ENCODE data around the gene RNF8. TPM values are rescaled to one million over a fixed set of nuclear protein-coding genes. Genes with fewer than 3 reads are reported as not detected.
A peak's percentile ranks its signal among the peaks of the same experiment; 100 is the strongest.

Gene RNF8
- total and polyA plus RNA-seq, 2 of the 4 experiments (the other 2 are of a cell fraction) = 16.5 to 17.9 TPM

DNA sequence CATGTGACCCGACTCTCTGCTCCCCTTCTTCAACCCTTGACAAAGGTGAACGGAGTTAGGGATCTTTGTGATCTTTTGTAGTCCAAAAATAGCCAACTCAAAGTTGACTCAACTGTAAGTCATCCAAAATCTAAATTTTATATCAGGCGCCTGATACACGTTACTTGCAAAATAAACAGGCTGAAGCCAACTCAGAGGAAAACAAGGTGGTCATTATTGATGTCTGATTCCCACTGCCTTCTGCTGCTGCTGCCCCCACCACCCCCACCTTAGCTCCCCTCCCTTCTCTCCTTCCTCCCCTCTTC is 13.2 kb upstream of the RNF8 start:
- DNase-seq (peak; percentile 57), ATAC-seq (ENCODE audit: low read depth) (peak; percentile 59; the same call in 1 of the 2 replicates)
- no peak overlapping the region for H3K23ac ChIP-seq (ENCODE audit: low read depth, low read length)
- CTCF ChIA-PET = interaction anchor here (0.6 kb wide), 2 partner anchors 14 to 352 kb away, joined by 3 read pairs; no protein-coding TSS in a partner anchor
- in situ Hi-C loops (cut with MboI; ENCODE audit: low sequenced_read_pairs) (no loop called here), dilution Hi-C loops (cut with HindIII; ENCODE audit: low sequenced_read_pairs, unreplicated experiment) (no loop called here), intact Hi-C loops (cut with micrococcal nuclease) (no loop called here)
- H3K9me3 ChIP-seq (ENCODE audit: control insufficient read depth, insufficient read depth, low read length) = no peaks in the 10 kb centered on the region
- H3K79me1 ChIP-seq (ENCODE audit: low read depth in 1 of 2, low read length in 2 of 2) = no peaks in the 10 kb centered on the region
- H4K8ac ChIP-seq (ENCODE audit: low read depth in 2 of 2, low read length in 2 of 2) = no peak overlapping the region
- H3K4me3 ChIP-seq (ENCODE audit: insufficient read depth, low read depth, low read length) = no peak overlapping the region
- H3K9ac ChIP-seq (ENCODE audit: low read depth, low read length) = no peak overlapping the region
- no peak overlapping the region for H3K18ac ChIP-seq (ENCODE audit: low read depth, low read length)
- peak overlapping the region; percentile 75; the same call in 1 of the 2 replicates for H2BK120ac ChIP-seq (ENCODE audit: low read depth, low read length)
- H3K27ac ChIP-seq (ENCODE audit: insufficient read depth, low read length) = no peak overlapping the region
- no peak for TF ChIP-seq MAZ (IDR thresholded peaks at IDR 0.05; ENCODE audit: borderline replicate concordance, low read depth, low read length)
- TF ChIP-seq RAD21 (IDR thresholded peaks at IDR 0.05; ENCODE audit: low read length) = no peak
- TF ChIP-seq, protein P1, sequence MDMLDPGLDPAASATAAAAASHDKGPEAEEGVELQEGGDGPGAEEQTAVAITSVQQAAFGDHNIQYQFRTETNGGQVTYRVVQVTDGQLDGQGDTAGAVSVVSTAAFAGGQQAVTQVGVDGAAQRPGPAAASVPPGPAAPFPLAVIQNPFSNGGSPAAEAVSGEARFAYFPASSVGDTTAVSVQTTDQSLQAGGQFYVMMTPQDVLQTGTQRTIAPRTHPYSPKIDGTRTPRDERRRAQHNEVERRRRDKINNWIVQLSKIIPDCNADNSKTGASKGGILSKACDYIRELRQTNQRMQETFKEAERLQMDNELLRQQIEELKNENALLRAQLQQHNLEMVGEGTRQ (IDR thresholded peaks at IDR 0.05; ENCODE audit: low read depth, low read length) = peak; percentile 47
- TF ChIP-seq, protein P2, sequence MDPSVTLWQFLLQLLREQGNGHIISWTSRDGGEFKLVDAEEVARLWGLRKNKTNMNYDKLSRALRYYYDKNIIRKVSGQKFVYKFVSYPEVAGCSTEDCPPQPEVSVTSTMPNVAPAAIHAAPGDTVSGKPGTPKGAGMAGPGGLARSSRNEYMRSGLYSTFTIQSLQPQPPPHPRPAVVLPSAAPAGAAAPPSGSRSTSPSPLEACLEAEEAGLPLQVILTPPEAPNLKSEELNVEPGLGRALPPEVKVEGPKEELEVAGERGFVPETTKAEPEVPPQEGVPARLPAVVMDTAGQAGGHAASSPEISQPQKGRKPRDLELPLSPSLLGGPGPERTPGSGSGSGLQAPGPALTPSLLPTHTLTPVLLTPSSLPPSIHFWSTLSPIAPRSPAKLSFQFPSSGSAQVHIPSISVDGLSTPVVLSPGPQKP (IDR thresholded peaks at IDR 0.05; ENCODE audit: borderline replicate concordance, low read depth, low read length) = no peak
- TF ChIP-seq SMC3 (IDR thresholded peaks at IDR 0.05; ENCODE audit: low read depth, low read length) = no peak
- no peak for TF ChIP-seq FOS (IDR thresholded peaks at IDR 0.05; ENCODE audit: low read depth, low read length)
- TF ChIP-seq CEBPB (IDR thresholded peaks at IDR 0.05; ENCODE audit: low read depth, low read length) = no peak
- no peak for TF ChIP-seq RCOR1 (IDR thresholded peaks at IDR 0.05; ENCODE audit: insufficient replicate concordance, low read length)
- H4K20me1 ChIP-seq (ENCODE audit: insufficient read depth, low read length) = 0 out of 2 replicates have a peak, but pooled peaks cover 4% of the 10 kb centered on the region
- no peak overlapping the region for H4K5ac ChIP-seq (ENCODE audit: low read depth, low read length)
- H3K4me1 ChIP-seq (ENCODE audit: control insufficient read depth, insufficient read depth, low read length) = peaks cover 3% of the 10 kb centered on the region
- no peak overlapping the region; the same call in 1 of the 2 replicates for H2BK20ac ChIP-seq (ENCODE audit: low read depth, low read length)
- no peak overlapping the region for H2AFZ ChIP-seq (replicated peaks; ENCODE audit: low read length, poor library complexity)
- no peak overlapping the region for H4K91ac ChIP-seq (ENCODE audit: insufficient read depth, low read depth, low read length)
- BruUV-seq (replicated peaks) = no TSS peak
- no peak overlapping the region for H2AK9ac ChIP-seq (replicated peaks; ENCODE audit: low read depth, low read length, poor library complexity)
- peak overlapping the region; percentile 58; the same call in 1 of the 2 replicates for H3K4me2 ChIP-seq (ENCODE audit: low read depth, low read length)
- H3K4ac ChIP-seq (ENCODE audit: low read depth, low read length) = peak overlapping the region; percentile 51; the same call in 1 of the 2 replicates
- H3K14ac ChIP-seq (replicated peaks; ENCODE audit: low read depth, low read length) = no peak overlapping the region
- H3K36me3 ChIP-seq (ENCODE audit: control insufficient read depth, insufficient read depth, low read length) = no peaks in the 10 kb centered on the region
- POLR2A ChIA-PET (ENCODE audit: unreplicated experiment) = no interaction called here
- H3K27me3 ChIP-seq (ENCODE audit: control insufficient read depth, insufficient read depth, low read length) = peaks cover 2% of the 10 kb centered on the region; the same call in 1 of the 2 replicates
- peaks cover 3% of the 10 kb centered on the region for H3K9me1 ChIP-seq (ENCODE audit: insufficient read depth, low read length)
- H3K56ac ChIP-seq (ENCODE audit: extremely low read depth, insufficient read depth, low read length) = no peak overlapping the region
- H2AK5ac ChIP-seq (ENCODE audit: low read depth, low read length) = no peak overlapping the region
- 8% methylated on average over 2 of the region's 4 CpGs; no CpG with 5 or more reads in 1 of the 2 experiments for WGBS, 2 experiments (ENCODE audit: extremely low coverage in 2 of 2, insufficient read length in 1 of 2)
- no peak overlapping the region for H2BK15ac ChIP-seq (ENCODE audit: low read depth, low read length)
- H2BK5ac ChIP-seq (ENCODE audit: low read depth, low read length, poor library complexity, severe bottlenecking) = peak overlapping the region; percentile 2

Data from IMR-90 (cell line).